Gastrocnemius medialis (tissue), 4 donors: ENCODE results near the gene NDUFB8.

Experiments
- POLR2A ChIP-seq, 2 donors: fragments of 450-650 bp; IDR thresholded peaks; one replicate each; pipeline ENCODE4 v1.6.1; 2017; ENCODE audit warnings: antibody characterized with exemption in 2 of 2, mild to moderate bottlenecking in 2 of 2, moderate library complexity in 2 of 2
- TF ChIP-seq, protein P1 (sequence below), 5 experiments: fragments of 450-650 bp in 3 of 5; fragments of 200-600 bp in 2 of 5; sonication (generic) in 2 of 5; IDR thresholded peaks in 4 of 5; conservative IDR thresholded peaks in 1 of 5; 1 replicate in 4 of 5; 2 replicates in 1 of 5; pipeline ENCODE4 v1.5.1; 2016 to 2019; ENCODE audit warnings: antibody characterized with exemption in 5 of 5, mild to moderate bottlenecking in 3 of 5, moderate library complexity in 3 of 5

DNA sequence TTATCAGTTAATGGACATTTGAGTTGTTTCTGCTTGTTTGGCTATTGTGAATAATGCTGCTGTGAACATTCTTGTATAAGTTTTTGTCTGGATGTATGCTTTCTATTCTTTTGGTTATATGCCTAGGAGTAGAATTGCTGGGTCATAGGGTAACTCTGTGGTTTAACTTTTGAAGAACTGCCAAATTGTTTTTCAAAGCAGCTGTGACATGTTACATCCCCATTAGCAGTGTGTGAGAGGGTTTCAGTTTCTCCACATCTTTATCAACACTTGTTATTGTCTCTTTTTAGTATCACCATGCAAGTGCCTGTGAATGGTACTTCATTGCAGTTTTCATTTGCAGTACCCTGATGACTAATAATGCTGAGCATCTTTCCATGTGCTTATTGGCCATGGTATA lies 2.1 kb upstream of the NDUFB8 start:
- TF ChIP-seq, protein P1, sequence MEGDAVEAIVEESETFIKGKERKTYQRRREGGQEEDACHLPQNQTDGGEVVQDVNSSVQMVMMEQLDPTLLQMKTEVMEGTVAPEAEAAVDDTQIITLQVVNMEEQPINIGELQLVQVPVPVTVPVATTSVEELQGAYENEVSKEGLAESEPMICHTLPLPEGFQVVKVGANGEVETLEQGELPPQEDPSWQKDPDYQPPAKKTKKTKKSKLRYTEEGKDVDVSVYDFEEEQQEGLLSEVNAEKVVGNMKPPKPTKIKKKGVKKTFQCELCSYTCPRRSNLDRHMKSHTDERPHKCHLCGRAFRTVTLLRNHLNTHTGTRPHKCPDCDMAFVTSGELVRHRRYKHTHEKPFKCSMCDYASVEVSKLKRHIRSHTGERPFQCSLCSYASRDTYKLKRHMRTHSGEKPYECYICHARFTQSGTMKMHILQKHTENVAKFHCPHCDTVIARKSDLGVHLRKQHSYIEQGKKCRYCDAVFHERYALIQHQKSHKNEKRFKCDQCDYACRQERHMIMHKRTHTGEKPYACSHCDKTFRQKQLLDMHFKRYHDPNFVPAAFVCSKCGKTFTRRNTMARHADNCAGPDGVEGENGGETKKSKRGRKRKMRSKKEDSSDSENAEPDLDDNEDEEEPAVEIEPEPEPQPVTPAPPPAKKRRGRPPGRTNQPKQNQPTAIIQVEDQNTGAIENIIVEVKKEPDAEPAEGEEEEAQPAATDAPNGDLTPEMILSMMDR (IDR thresholded peaks at IDR 0.05 in 4 of 5, conservative IDR thresholded peaks at IDR 0.05 in 1 of 5) = no peak
- no peak for TF ChIP-seq POLR2A (IDR thresholded peaks at IDR 0.05)
